OCI-LY1 (cell line): ENCODE data around the gene SMARCAD1.

ENCODE experiments used
- H2AFZ ChIP-seq: fragments of 200-600 bp; sonication (generic), shearing (Covaris generic); 2 replicates; pipeline ENCODE4 v1.6.0; 2014; ENCODE audit warnings: antibody characterized with exemption, mild to moderate bottlenecking, low read length
- H3F3A ChIP-seq: fragments of 200-600 bp; sonication (generic), shearing (Covaris generic); 2 replicates; pipeline ENCODE4 v1.6.0; 2014; ENCODE audit warnings: mild to moderate bottlenecking, antibody characterized with exemption, low read length, moderate library complexity; ENCODE audit not compliant: insufficient read depth
- H3K27ac ChIP-seq: fragments of 200-600 bp; sonication (generic); 2 replicates; pipeline ENCODE4 v1.5.1; 2014; ENCODE audit warnings: low read length, mixed run types, mild to moderate bottlenecking, low read depth; ENCODE audit not compliant: poor library complexity, severe bottlenecking
- H3K27me3 ChIP-seq: fragments of 200-600 bp; sonication (generic); 2 replicates; pipeline ENCODE4 v1.6.0; 2014; ENCODE audit warnings: antibody characterized with exemption, mild to moderate bottlenecking, low read length, moderate library complexity; ENCODE audit not compliant: insufficient read depth
- H3K36me3 ChIP-seq: fragments of 200-600 bp; sonication (generic); 2 replicates; pipeline ENCODE4 v1.6.1; 2014; ENCODE audit warnings: mild to moderate bottlenecking, antibody characterized with exemption, low read length, moderate library complexity, mixed read lengths; ENCODE audit not compliant: insufficient read depth
- H3K4me1 ChIP-seq: fragments of 200-600 bp; sonication (generic); 2 replicates; pipeline ENCODE4 v1.5.1; 2014; ENCODE audit warnings: mild to moderate bottlenecking, low read length, moderate library complexity; ENCODE audit not compliant: insufficient read depth, severe bottlenecking
- H3K4me2 ChIP-seq: fragments of 200-600 bp; sonication (generic), shearing (Covaris generic); 2 replicates; pipeline ENCODE4 v1.6.1; 2014; ENCODE audit warnings: low read length
- H3K4me3 ChIP-seq: fragments of 200-600 bp; sonication (generic); 2 replicates; pipeline ENCODE4 v1.5.1; 2014; ENCODE audit warnings: low read length, low read depth, mild to moderate bottlenecking, mixed read lengths; ENCODE audit not compliant: poor library complexity, severe bottlenecking
- H3K79me2 ChIP-seq: fragments of 200-600 bp; shearing (Covaris generic); 2 replicates; pipeline ENCODE4 v1.6.1; 2016; ENCODE audit warnings: mixed run types, low read length, mixed read lengths; ENCODE audit not compliant: insufficient read depth
- H3K9ac ChIP-seq: fragments of 200-600 bp; sonication (generic), shearing (Covaris generic); 2 replicates; pipeline ENCODE4 v1.6.1; 2014; ENCODE audit warnings: mild to moderate bottlenecking, low read length, mixed read lengths
- H3K9me2 ChIP-seq: fragments of 200-600 bp; sonication (generic), shearing (Covaris generic); 2 replicates; pipeline ENCODE4 v1.6.1; 2014; ENCODE audit warnings: low read depth, mild to moderate bottlenecking, low read length, mixed read lengths
- H3K9me3 ChIP-seq: fragments of 200-600 bp; shearing (Covaris generic); 2 replicates; pipeline ENCODE4 v1.6.1; 2014; ENCODE audit warnings: low read length, mixed read lengths
- H4K20me1 ChIP-seq: fragments of 200-600 bp; sonication (generic), shearing (Covaris generic); 2 replicates; pipeline ENCODE4 v1.6.0; 2016; ENCODE audit warnings: mild to moderate bottlenecking, low read length; ENCODE audit not compliant: insufficient read depth
- EZH2 ChIP-seq: fragments of 200-600 bp; sonication (generic), shearing (Covaris generic); IDR thresholded peaks from 2 replicates; pipeline ENCODE4 v1.8.0; 2017; ENCODE audit warnings: borderline replicate concordance, mixed run types, mild to moderate bottlenecking, antibody characterized with exemption, low read length, moderate library complexity, mixed read lengths
- TF ChIP-seq, protein P1 (sequence below): fragments of 200-600 bp; sonication (generic), shearing (Covaris generic); IDR thresholded peaks from 2 replicates; pipeline ENCODE4 v1.5.1; 2017; ENCODE audit warnings: mild to moderate bottlenecking, antibody characterized with exemption, low read length, moderate library complexity, mixed read lengths

Gene SMARCAD1

DNA sequence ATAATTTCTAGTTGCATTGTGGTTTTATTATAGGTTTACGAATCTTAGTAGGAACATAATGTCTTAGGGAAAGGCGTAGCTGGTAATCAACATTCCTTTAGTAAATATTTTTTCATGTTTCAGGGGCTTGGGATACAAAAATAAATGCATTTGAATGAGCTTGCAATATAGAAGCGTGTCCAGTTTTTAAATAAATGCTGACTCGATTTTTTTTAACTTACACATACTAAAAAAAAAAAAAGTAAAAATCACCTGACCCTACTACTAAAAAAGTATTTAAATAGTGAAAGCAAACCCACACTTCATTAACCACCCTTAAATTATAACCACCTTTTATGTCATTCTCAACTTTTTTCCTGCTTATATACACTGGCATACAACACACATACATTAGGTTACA lies 29.6 kb downstream of the SMARCAD1 start:
- H3K4me1 ChIP-seq = no peaks in the 10 kb centered on the region
- TF ChIP-seq EZH2 = no peak
- TF ChIP-seq, protein P1, sequence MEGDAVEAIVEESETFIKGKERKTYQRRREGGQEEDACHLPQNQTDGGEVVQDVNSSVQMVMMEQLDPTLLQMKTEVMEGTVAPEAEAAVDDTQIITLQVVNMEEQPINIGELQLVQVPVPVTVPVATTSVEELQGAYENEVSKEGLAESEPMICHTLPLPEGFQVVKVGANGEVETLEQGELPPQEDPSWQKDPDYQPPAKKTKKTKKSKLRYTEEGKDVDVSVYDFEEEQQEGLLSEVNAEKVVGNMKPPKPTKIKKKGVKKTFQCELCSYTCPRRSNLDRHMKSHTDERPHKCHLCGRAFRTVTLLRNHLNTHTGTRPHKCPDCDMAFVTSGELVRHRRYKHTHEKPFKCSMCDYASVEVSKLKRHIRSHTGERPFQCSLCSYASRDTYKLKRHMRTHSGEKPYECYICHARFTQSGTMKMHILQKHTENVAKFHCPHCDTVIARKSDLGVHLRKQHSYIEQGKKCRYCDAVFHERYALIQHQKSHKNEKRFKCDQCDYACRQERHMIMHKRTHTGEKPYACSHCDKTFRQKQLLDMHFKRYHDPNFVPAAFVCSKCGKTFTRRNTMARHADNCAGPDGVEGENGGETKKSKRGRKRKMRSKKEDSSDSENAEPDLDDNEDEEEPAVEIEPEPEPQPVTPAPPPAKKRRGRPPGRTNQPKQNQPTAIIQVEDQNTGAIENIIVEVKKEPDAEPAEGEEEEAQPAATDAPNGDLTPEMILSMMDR = no peak
- H3K27me3 ChIP-seq = no peaks in the 10 kb centered on the region
- H4K20me1 ChIP-seq = no peaks in the 10 kb centered on the region
- no peaks in the 10 kb centered on the region for H3K9me3 ChIP-seq
- H2AFZ ChIP-seq = no peak overlapping the region
- no peaks in the 10 kb centered on the region for H3K79me2 ChIP-seq
- H3K9ac ChIP-seq = no peak overlapping the region
- H3K36me3 ChIP-seq = peaks cover 95% of the 10 kb centered on the region
- no peaks in the 10 kb centered on the region for H3K9me2 ChIP-seq
- no peak overlapping the region for H3K4me3 ChIP-seq
- H3K4me2 ChIP-seq = no peak overlapping the region
- no peaks in the 10 kb centered on the region for H3F3A ChIP-seq
- H3K27ac ChIP-seq = no peak overlapping the region

DNA sequence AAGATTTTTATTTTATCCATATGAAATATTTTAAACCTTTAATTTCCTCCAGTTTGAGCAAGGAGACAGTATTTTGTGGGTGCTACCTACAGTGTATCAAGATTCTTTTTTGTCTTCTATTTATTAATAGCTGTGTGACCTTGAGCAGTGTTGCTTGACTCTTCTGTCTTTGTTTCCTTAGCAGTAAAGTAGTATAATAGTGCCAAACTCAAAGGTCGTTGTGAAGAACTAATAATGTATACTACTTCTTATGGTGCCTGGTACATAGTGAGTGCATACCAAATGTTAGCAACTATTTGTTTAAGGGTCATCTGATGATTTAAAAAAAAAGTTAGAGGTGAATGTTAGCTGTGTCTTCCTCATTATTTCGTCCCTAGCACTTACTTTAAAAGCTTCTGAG lies 30.5 kb downstream of the SMARCAD1 start:
- no peak for TF ChIP-seq EZH2
- TF ChIP-seq, protein P1 = no peak
- Histone ChIP-seq H3K9ac (no peak overlapping the region), H3K27me3 (no peaks in the 10 kb centered on the region), H3K9me2 (no peaks in the 10 kb centered on the region), H3K4me1 (no peaks in the 10 kb centered on the region), H3F3A (no peaks in the 10 kb centered on the region), H3K9me3 (no peaks in the 10 kb centered on the region), H3K27ac (no peak overlapping the region), H3K4me3 (no peak overlapping the region), H3K36me3 (peaks cover 94% of the 10 kb centered on the region), H4K20me1 (no peaks in the 10 kb centered on the region), H2AFZ (no peak overlapping the region), H3K79me2 (no peaks in the 10 kb centered on the region), H3K4me2 (no peak overlapping the region)

DNA sequence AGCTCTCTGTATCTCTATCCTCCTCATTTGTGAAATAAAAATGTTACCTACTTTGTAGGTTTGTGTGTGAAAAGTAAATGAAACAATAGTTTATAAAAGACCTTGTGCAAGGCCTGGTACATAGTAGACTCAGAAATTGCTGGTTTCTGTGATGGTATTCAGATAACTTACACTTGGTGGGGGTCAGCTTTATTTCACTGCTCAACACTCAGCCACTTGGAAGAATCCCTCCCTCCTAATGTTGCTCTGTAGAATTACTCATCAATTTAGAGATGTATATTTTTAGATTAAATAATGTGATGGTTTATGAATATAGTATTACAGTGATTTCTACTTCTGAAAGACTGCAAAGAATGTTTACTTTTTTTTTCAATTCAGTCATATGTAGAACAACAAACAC lies 32.7 kb downstream of the SMARCAD1 start:
- Histone ChIP-seq H3K9ac (no peak overlapping the region), H3K4me2 (no peak overlapping the region), H3F3A (no peaks in the 10 kb centered on the region), H3K27ac (no peak overlapping the region), H3K9me3 (no peaks in the 10 kb centered on the region), H3K4me3 (no peak overlapping the region), H3K9me2 (no peaks in the 10 kb centered on the region), H3K36me3 (peaks cover 88% of the 10 kb centered on the region), H3K4me1 (peaks cover 15% of the 10 kb centered on the region), H4K20me1 (no peaks in the 10 kb centered on the region), H2AFZ (no peak overlapping the region), H3K27me3 (no peaks in the 10 kb centered on the region), H3K79me2 (no peaks in the 10 kb centered on the region)
- no peak for TF ChIP-seq EZH2
- TF ChIP-seq, protein P1 = no peak
